Lower leg skin (tissue), 4 donors: ENCODE results near the gene DLG2. TPM values are rescaled to one million over a fixed set of nuclear protein-coding genes. Genes with fewer than 3 reads are reported as not detected.

Experiments used
- DNase-seq, 2 donors: peaks; one replicate each; pipeline ENCODE4 v3.0.0-alpha.2; 2019; ENCODE audit warnings: low spot score in 2 of 2
- H3K4me3 ChIP-seq: fragments of 200-600 bp; sonication (generic); 2 replicates; pipeline ENCODE4 v1.5.1; 2017; ENCODE audit warnings: mild to moderate bottlenecking, low read depth; ENCODE audit not compliant: poor library complexity, severe bottlenecking
- POLR2A ChIP-seq, 2 donors: fragments of 450-650 bp; IDR thresholded peaks; one replicate each; pipeline ENCODE4 v1.6.1; 2016 to 2017; ENCODE audit warnings: antibody characterized with exemption in 2 of 2, mild to moderate bottlenecking in 1 of 2, moderate library complexity in 1 of 2
- WGBS, 2 donors: methylation state at CpG; one replicate each; pipeline ENCODE4 v1.1.5; 2018; 5-methylcytosine and 5-hydroxymethylcytosine counted together
- intact Hi-C: fragments of 100-400 bp; cut with DNase I; formaldehyde crosslinking; loops from one replicate; pipeline ENCODE4 v1.15.0; 2023; ENCODE audit warnings: low total_unique reads
- total RNA-seq, 4 donors: library from RNA; depleted of rRNA; stranded (reverse); fragments of >200 nt; gene quantifications; one replicate each; pipeline ENCODE4 v1.1.0, GENCODE V29; 2016
- TF ChIP-seq, protein P1 (sequence below), 3 donors: fragments of 450-650 bp; IDR thresholded peaks; one replicate each; pipeline ENCODE4 v1.5.1; 2016; ENCODE audit warnings: antibody characterized with exemption in 3 of 3, mild to moderate bottlenecking in 3 of 3, moderate library complexity in 2 of 3

Gene DLG2
- total RNA-seq, 4 donors from 2014 or later, result 37.6 to 68.3 (median 46.0) TPM

DNA sequence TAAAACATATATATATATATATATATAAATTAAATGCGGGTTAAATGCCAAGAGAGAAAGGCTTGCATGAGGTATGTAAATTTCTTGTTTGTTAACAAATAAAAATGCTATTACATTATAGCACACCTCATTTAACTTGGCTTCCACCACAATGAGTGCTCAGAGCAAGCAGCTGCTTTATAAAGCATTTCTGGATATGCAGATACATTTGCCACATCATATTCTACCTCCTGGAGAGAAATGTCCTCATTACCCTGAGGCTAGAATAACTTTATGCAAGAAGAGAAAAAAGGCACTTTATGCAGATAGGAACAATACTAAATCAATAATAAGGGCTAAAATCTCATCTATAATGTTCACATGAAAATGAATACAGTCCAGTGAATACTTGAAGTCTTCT is 2159.3 kb downstream of the DLG2 start:
- intact Hi-C loops, result no loop called here
- WGBS, 2 donors, result 92 to 100% methylated on average over 1 of the region's 1 CpG
- no peak for TF ChIP-seq POLR2A (IDR thresholded peaks at IDR 0.05)
- TF ChIP-seq, protein P1, sequence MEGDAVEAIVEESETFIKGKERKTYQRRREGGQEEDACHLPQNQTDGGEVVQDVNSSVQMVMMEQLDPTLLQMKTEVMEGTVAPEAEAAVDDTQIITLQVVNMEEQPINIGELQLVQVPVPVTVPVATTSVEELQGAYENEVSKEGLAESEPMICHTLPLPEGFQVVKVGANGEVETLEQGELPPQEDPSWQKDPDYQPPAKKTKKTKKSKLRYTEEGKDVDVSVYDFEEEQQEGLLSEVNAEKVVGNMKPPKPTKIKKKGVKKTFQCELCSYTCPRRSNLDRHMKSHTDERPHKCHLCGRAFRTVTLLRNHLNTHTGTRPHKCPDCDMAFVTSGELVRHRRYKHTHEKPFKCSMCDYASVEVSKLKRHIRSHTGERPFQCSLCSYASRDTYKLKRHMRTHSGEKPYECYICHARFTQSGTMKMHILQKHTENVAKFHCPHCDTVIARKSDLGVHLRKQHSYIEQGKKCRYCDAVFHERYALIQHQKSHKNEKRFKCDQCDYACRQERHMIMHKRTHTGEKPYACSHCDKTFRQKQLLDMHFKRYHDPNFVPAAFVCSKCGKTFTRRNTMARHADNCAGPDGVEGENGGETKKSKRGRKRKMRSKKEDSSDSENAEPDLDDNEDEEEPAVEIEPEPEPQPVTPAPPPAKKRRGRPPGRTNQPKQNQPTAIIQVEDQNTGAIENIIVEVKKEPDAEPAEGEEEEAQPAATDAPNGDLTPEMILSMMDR (IDR thresholded peaks at IDR 0.05), result no peak

DNA sequence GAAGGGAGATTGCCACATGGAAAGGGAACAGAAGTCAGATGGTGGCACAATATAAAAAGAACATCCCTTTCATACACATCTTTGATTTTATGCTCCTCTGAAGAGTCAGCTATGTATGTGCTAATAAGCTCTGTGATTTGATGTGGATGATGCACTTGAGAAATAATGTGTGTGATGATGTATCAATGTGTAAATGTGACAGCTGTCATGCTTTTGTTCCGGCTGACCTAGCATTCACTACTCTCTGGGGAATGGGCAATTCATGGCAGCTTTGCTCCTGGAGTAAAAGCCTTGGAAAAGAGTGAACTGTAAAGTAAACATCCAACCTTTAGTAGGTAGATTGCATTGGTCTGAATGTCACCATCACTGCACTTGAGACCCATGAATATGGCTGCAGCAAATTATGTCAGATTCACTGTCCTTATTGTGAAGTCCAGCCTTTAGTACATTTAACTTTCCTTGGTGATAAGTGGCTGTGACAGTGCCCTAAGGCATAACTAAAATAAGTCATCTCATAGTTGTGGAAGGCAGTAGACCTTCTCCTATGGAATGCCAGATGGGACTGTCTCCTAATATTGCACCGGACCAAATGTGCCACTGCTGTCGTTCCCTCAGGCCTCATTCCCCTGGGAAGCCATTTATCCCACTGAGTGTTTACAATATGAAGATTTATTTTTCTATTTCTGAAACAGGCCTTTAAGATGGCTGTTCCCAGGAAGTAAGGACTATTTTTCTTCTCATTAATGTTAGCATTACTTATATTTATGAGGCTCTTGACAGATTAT is 2162.8 kb downstream of the DLG2 start:
- 78% methylated on average over 3 of the region's 3 CpGs for WGBS, 2 donors
- H3K4me3 ChIP-seq, result no peak overlapping the region
- TF ChIP-seq POLR2A (IDR thresholded peaks at IDR 0.05), result no peak
- TF ChIP-seq, protein P1 (IDR thresholded peaks at IDR 0.05), result no peak
- DNase-seq, result no peak
- intact Hi-C loops, result no loop called here

More for the DNA sequence above, 2159.3 kb downstream of the DLG2 start:
- H3K4me3 ChIP-seq, result no peak overlapping the region
- no peak for DNase-seq

DNA sequence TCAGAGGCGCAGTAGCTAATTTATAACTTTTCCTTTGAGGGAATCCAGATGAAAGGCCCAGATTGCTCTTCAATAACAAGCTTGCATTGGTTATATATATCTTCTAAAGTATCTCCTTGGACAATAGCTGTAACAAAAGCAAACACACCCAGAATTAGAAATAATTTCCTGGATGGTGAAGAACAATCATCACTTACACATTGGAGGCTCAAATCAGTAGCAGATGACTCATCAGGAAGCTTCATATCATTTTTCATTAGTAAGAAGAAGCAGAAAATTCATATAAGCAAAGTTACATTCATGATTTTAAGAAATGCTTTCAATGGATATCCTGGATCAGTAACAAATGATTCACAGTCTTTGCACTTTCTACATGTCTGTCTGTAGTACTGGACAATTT is 2167.3 kb downstream of the DLG2 start:
- TF ChIP-seq POLR2A (IDR thresholded peaks at IDR 0.05), result no peak
- TF ChIP-seq, protein P1 (IDR thresholded peaks at IDR 0.05), result no peak
- intact Hi-C loops, result no loop called here
- H3K4me3 ChIP-seq, result no peak overlapping the region
- WGBS, 2 donors, result 73 to 80% methylated on average over 1 of the region's 1 CpG
- no peak for DNase-seq

DNA sequence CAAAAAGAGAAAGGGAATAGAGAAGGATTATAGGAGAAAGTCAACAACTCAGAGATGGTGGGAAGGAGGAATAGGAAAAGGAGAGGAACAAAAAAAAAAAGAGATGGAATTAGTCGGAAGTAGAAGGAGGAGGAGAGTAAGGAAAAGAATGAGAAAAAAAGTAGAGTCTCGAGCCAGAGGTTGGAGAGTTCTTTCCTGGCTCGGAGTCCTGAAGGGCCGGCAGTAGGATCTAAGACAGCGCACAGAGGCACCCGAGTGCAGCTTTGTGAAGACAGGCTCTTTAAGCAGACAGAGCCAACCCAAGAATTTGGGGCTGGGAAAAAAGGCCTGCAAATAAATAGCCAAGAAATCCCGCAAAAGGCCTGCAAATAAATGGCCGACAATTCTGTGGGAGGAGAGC is 2170.6 kb downstream of the DLG2 start:
- 89 to 95% methylated on average over 8 of the region's 8 CpGs for WGBS, 2 donors

DNA sequence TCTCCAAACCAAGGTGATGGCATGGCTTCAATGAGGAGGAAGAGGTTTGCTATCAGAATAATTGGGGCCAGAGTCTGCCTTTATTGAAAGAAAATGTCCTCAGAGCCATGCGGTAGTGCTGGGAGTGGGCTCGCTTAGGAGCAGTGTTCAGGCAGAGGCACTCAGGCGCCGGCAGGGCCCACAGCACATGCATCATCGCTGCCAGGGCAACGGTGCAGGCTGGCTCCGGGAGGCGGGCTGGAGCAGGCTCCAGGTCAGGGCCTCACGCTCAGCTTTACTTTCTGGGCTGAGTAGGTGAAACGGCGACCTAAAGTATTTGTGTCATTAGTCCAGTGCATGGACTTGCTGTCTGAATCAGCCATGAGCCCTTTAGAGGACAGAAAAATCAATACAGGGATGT is 2171.1 kb downstream of the DLG2 start:
- DNase-seq, result no peak
- WGBS, 2 donors, result 82 to 84% methylated on average over 11 of the region's 11 CpGs
- intact Hi-C loops, result no loop called here
- TF ChIP-seq, protein P1 (IDR thresholded peaks at IDR 0.05), result no peak
- H3K4me3 ChIP-seq, result no peak overlapping the region

More for the DNA sequence above, 2170.6 kb downstream of the DLG2 start:
- no peak overlapping the region for H3K4me3 ChIP-seq
- intact Hi-C loops, result no loop called here
- DNase-seq, result no peak
- TF ChIP-seq POLR2A (IDR thresholded peaks at IDR 0.05), result no peak
- TF ChIP-seq, protein P1 (IDR thresholded peaks at IDR 0.05), result no peak

DNA sequence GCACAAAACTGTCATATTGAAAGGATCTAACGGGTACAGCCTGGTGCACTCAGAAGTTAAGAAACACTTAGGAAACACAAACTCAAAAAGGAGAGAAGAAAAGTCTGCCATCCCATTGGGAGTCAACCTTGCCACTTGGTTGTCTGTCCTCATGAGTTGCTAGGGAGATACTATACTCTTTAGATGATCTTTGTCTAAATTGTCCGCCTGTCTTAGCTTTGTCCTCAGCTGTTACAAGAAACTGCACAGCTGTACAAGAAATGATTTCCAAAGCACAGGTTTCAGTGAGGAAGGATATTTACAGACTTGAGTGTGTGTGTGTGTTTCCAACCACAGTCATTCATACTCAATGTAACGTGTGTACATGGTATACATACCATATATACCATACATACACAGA is 2171.8 kb downstream of the DLG2 start:
- no peak overlapping the region for H3K4me3 ChIP-seq
- no peak for TF ChIP-seq POLR2A (IDR thresholded peaks at IDR 0.05)
- TF ChIP-seq, protein P1 (IDR thresholded peaks at IDR 0.05), result no peak
- intact Hi-C loops, result no loop called here
- DNase-seq, result no peak
- 86 to 88% methylated on average over 3 of the region's 3 CpGs for WGBS, 2 donors
